Keratinocyte (primary cell): ENCODE measurements around the gene TJP3. TPM values are rescaled to one million over a fixed set of nuclear protein-coding genes. Genes with fewer than 3 reads are reported as not detected.

Experiments
- DNase-seq: peaks from one replicate; pipeline ENCODE4 v3.0.0-alpha.2; 2011; ENCODE audit warnings: low read depth, missing footprints, low spot score
- FAIRE-seq: peaks from 2 replicates; lab custom pipeline; 2011; peaks lifted over from hg19 to GRCh38; lab: Jason Lieb, UNC
- H2AFZ ChIP-seq: 2 replicates; pipeline ENCODE4 v1.6.0; 2012; ENCODE audit warnings: low read length, control low read depth, inconsistent platforms; ENCODE audit not compliant: control insufficient read depth
- H3K27ac ChIP-seq: 2 replicates; pipeline ENCODE4 v1.5.1; 2011; ENCODE audit warnings: low read length; ENCODE audit not compliant: control insufficient read depth, insufficient read depth
- H3K27me3 ChIP-seq: 3 replicates; pipeline ENCODE4 v1.6.0; 2011; ENCODE audit warnings: low read length; ENCODE audit not compliant: control insufficient read depth, insufficient read depth; ENCODE audit errors: extremely low read depth
- H3K36me3 ChIP-seq, 2 experiments: 2 replicates in 1 of 2; 3 replicates in 1 of 2; pipeline ENCODE4 v1.5.1; 2011; ENCODE audit warnings: low read length in 2 of 2, mild to moderate bottlenecking in 1 of 2; ENCODE audit not compliant: control insufficient read depth in 2 of 2, insufficient read depth in 2 of 2; ENCODE audit errors: extremely low read depth in 1 of 2
- H3K4me1 ChIP-seq: 3 replicates; pipeline ENCODE4 v1.5.1; 2011; ENCODE audit warnings: low read length; ENCODE audit not compliant: control insufficient read depth, insufficient read depth; ENCODE audit errors: extremely low read depth
- H3K4me2 ChIP-seq: 3 replicates; pipeline ENCODE4 v1.6.0; 2011; ENCODE audit warnings: low read depth, low read length; ENCODE audit not compliant: control insufficient read depth, insufficient read depth; ENCODE audit errors: extremely low read depth
- H3K4me3 ChIP-seq, 3 experiments: fragments of 200-600 bp in 1 of 3; sonication (generic) in 1 of 3; 2 replicates in 2 of 3; 3 replicates in 1 of 3; pipeline ENCODE4 v1.5.1; 2011 to 2016; ENCODE audit warnings: low read length in 3 of 3, mild to moderate bottlenecking in 3 of 3, control low read depth in 2 of 3, inconsistent platforms in 1 of 3, low read depth in 1 of 3, mixed read lengths in 1 of 3, mixed run types in 1 of 3, moderate library complexity in 1 of 3; ENCODE audit not compliant: control insufficient read depth in 2 of 3, insufficient read depth in 2 of 3; ENCODE audit errors: extremely low read depth in 1 of 3
- H3K79me2 ChIP-seq: 2 replicates; pipeline ENCODE4 v1.6.0; 2012; ENCODE audit warnings: low read length; ENCODE audit not compliant: control insufficient read depth, insufficient read depth
- H3K9ac ChIP-seq: 3 replicates; pipeline ENCODE4 v1.6.0; 2011; ENCODE audit warnings: low read length; ENCODE audit not compliant: control insufficient read depth, insufficient read depth; ENCODE audit errors: extremely low read depth
- H3K9me1 ChIP-seq: 3 replicates; pipeline ENCODE4 v1.6.0; 2011; ENCODE audit warnings: low read length; ENCODE audit not compliant: control insufficient read depth, insufficient read depth; ENCODE audit errors: extremely low read depth
- H3K9me3 ChIP-seq: 2 replicates; pipeline ENCODE4 v1.5.1; 2012; ENCODE audit warnings: low read depth, low read length; ENCODE audit not compliant: control insufficient read depth
- H4K20me1 ChIP-seq: 3 replicates; pipeline ENCODE4 v1.6.0; 2011; ENCODE audit warnings: low read length; ENCODE audit not compliant: control insufficient read depth, insufficient read depth; ENCODE audit errors: extremely low read depth
- EZH2 ChIP-seq: IDR thresholded peaks from one replicate; pipeline ENCODE4 v1.6.1; 2012; ENCODE audit warnings: inconsistent platforms, mild to moderate bottlenecking, low read length, moderate library complexity
- dilution Hi-C: fragments of 300-500 bp; cut with MboI; formaldehyde crosslinking; loops from one replicate; pipeline ENCODE4 v1.7.0; 2020; ENCODE audit warnings: low sequenced_read_pairs; ENCODE audit not compliant: extremely low pct_ligation_motif_present
- polyA plus RNA-seq, 5 experiments: library from polyadenylated mRNA; depleted of rRNA in 3 of 5; stranded (reverse) in 3 of 5; stranded (forward) in 1 of 5; unstranded in 1 of 5; fragments of >200 nt; gene quantifications; 1 replicate in 1 of 5; 2 replicates in 3 of 5; 3 replicates in 1 of 5; pipeline versions ENCODE4 v1.2.1 to v1.2.3, GENCODE V29; 2011 to 2012; ENCODE audit warnings: missing spikeins in 2 of 5, low read depth in 1 of 5, low replicate concordance in 1 of 5
- TF ChIP-seq, protein P1 (sequence below), 3 experiments: IDR thresholded peaks in 1 of 3; conservative IDR thresholded peaks in 1 of 3; optimal IDR thresholded peaks in 1 of 3; 2 replicates in 2 of 3; 3 replicates in 1 of 3; pipeline versions ENCODE3 to v1.5.1; 2011; ENCODE audit warnings: low read length in 3 of 3, mild to moderate bottlenecking in 3 of 3, moderate library complexity in 2 of 3, control low read depth in 1 of 3, inconsistent platforms in 1 of 3; ENCODE audit not compliant: insufficient read depth in 2 of 3; ENCODE audit errors: extremely low read depth in 1 of 3

Gene TJP3
- polyA plus RNA-seq, 1 donor (not counting 4 experiments of a cell fraction or from before 2014, with no cell fraction given), result 0.08 TPM

DNA sequence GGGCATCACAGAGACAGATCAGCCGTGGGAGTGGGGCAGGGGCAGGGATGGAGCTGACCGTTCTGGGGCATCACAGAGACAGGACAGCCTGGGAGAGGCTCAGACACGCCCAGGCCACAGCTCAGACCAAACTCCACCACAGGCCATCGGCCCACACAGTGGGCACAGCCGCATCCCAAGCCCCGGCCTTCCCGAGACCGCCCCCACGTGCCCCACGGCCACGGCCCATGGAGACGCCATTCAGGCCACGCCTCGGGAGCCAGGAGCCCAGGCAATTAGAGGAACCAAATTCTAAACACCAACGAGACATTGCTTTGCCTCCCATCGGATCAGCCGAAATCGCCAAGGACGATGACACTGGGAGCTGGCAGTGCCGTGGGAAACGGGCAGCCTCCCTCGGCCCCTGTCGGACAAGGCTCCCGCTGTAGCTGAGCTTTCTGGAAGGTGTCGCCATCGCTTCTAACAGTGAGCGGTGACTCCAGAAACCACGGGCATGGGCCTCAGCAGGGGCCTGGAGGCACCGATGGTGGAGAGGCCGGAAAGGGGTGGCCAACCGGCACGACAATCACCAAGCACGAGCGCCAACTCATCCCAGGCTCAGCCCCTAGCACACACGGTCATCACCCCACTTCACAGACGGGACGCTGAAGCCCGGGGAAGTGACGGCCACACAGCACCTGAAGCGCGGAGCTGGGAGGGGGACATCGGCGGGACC is 10.4 kb upstream of the TJP3 start:
- peaks cover 3% of the 10 kb centered on the region for H3K4me1 ChIP-seq
- TF ChIP-seq EZH2, result no peak
- TF ChIP-seq, protein P1, sequence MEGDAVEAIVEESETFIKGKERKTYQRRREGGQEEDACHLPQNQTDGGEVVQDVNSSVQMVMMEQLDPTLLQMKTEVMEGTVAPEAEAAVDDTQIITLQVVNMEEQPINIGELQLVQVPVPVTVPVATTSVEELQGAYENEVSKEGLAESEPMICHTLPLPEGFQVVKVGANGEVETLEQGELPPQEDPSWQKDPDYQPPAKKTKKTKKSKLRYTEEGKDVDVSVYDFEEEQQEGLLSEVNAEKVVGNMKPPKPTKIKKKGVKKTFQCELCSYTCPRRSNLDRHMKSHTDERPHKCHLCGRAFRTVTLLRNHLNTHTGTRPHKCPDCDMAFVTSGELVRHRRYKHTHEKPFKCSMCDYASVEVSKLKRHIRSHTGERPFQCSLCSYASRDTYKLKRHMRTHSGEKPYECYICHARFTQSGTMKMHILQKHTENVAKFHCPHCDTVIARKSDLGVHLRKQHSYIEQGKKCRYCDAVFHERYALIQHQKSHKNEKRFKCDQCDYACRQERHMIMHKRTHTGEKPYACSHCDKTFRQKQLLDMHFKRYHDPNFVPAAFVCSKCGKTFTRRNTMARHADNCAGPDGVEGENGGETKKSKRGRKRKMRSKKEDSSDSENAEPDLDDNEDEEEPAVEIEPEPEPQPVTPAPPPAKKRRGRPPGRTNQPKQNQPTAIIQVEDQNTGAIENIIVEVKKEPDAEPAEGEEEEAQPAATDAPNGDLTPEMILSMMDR (optimal IDR thresholded peaks at IDR 0.05 in 1 of 3, IDR thresholded peaks at IDR 0.05 in 1 of 3, conservative IDR thresholded peaks at IDR 0.05 in 1 of 3; ENCODE audit: extremely low read depth in 1 of 3, insufficient read depth in 2 of 3, low read length in 3 of 3), result no peak
- no peak overlapping the region for H3K4me3 ChIP-seq
- H3K27me3 ChIP-seq, result no peaks in the 10 kb centered on the region
- no peak overlapping the region for H2AFZ ChIP-seq
- no peaks in the 10 kb centered on the region for H3K9me1 ChIP-seq
- peaks cover 49% of the 10 kb centered on the region for H3K79me2 ChIP-seq
- no peak overlapping the region for H3K4me2 ChIP-seq
- FAIRE-seq, result no peak
- H3K27ac ChIP-seq, result no peak overlapping the region
- peaks cover 0 to 2% of the 10 kb centered on the region in 2 experiments for H3K36me3 ChIP-seq
- H4K20me1 ChIP-seq, result peaks cover 5% of the 10 kb centered on the region
- no peaks in the 10 kb centered on the region for H3K9me3 ChIP-seq
- no peak overlapping the region for H3K9ac ChIP-seq
- no peak for DNase-seq
- dilution Hi-C loops, result no loop called here

DNA sequence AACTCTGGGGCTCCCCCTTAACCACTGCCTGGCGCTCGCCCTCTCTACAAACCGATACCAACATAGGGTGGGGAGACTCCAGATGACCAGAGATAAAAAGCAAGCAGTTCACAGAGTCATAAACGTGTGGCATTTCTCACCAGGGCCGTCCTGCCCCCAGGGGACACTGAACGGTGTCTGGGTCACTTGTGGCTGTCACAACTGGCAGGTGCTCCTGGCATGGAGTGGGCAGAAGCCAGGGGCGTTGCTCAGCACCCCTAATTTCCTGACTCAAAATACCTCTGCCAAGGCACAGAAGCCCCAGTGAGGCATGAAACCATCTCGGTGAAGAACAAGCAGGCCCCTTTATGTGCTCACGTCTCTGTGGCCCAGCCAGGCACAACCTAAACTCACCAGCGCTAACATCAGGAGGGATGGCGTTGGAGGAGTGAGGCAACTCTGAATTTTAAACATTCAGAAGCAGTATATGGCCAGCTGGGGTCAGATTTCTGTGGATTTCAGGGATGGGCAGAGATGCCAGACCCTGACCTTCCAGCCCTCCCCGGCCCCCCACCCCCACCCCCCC is 9.7 kb upstream of the TJP3 start:
- no peak overlapping the region for H3K4me3 ChIP-seq
- FAIRE-seq, result no peak
- no peak overlapping the region for H3K4me2 ChIP-seq
- H3K36me3 ChIP-seq, result peaks cover 0 to 2% of the 10 kb centered on the region in 2 experiments
- no peak for DNase-seq
- H4K20me1 ChIP-seq, result peaks cover 3% of the 10 kb centered on the region
- no peak overlapping the region for H3K9ac ChIP-seq
- dilution Hi-C loops, result no loop called here
- H3K9me1 ChIP-seq, result no peaks in the 10 kb centered on the region
- TF ChIP-seq, protein P1 (optimal IDR thresholded peaks at IDR 0.05 in 1 of 3, IDR thresholded peaks at IDR 0.05 in 1 of 3, conservative IDR thresholded peaks at IDR 0.05 in 1 of 3; ENCODE audit: extremely low read depth in 1 of 3, insufficient read depth in 2 of 3, low read length in 3 of 3), result no peak
- TF ChIP-seq EZH2, result no peak
- no peak overlapping the region for H2AFZ ChIP-seq
- H3K4me1 ChIP-seq, result peaks cover 3% of the 10 kb centered on the region
- H3K79me2 ChIP-seq, result peaks cover 44% of the 10 kb centered on the region
- no peak overlapping the region for H3K27ac ChIP-seq
- no peaks in the 10 kb centered on the region for H3K27me3 ChIP-seq
- no peaks in the 10 kb centered on the region for H3K9me3 ChIP-seq
